ENCODE measurements around the gene CLASRP.

- TF ChIP-seq POLR2A (IDR thresholded peaks at IDR 0.05; ENCODE audit: low read length) (no peak), GATA1 (IDR thresholded peaks at IDR 0.05; ENCODE audit: low read depth, low read length) (no peak)
Observed at GRCh38 chr19:45117671-45118070, 78.8 kb downstream of the CLASRP start.

Data from erythroblast (primary cell).